HG03439 (cell line): ENCODE measurements around the gene MTA1.

Source experiments
- ATAC-seq: cut with Tn5 transposase; IDR thresholded peaks from one replicate; pipeline ENCODE4 v1.9.1; 2021; ENCODE audit warnings: mild to moderate bottlenecking, moderate library complexity; ENCODE audit not compliant: unreplicated experiment

MTA1 gene

GRCh38 chr14:105494606-105494929, 74.9 kb downstream of the MTA1 start:
- no peak for ATAC-seq

GRCh38 chr14:105495101-105495989, 75.7 kb downstream of the MTA1 start:
- ATAC-seq: no peak

GRCh38 chr14:105495990-105496830, 76.6 kb downstream of the MTA1 start:
- ATAC-seq: no peak

- no peak for ATAC-seq
Observed at GRCh38 chr14:105496831-105497591, 77.4 kb downstream of the MTA1 start.

GRCh38 chr14:105497671-105498429, 78.2 kb downstream of the MTA1 start:
- ATAC-seq: no peak

GRCh38 chr14:105498430-105499255, 79.0 kb downstream of the MTA1 start:
- no peak for ATAC-seq

GRCh38 chr14:105499256-105500035, 79.8 kb downstream of the MTA1 start:
- ATAC-seq: no peak

DNA sequence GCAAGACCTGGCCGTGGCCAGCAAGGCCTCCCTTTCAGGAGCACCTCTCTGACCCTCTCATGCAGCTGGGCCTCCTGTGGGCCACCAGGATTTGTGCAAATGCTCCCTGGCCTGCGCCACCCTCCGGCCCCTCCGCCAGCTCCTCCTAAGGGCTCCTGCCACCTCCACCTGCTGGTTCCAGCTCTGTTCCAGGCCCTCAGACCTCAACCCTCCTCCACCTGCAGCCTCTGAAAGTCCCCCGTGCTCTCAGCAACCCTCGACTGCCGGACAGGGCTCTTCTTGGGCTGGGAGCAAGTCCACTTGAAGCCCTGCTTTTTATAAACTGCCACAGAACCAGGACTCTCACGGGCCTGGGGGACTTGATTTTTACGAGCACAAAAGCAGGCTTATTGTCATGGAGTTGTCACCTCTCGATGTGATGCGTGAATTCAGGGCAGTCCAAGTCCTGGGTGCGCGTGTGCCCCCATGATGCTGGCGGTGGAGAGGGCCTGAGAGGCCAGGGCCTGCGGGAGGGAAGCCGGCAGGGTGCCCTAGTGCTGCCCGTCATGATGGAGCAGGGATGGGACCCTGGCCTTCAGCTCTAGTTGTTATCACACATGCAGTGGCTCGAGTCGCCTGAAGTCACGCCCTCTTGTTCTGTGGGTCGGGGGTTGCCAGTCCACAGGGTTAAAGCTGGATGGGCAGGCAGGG, 80.6 kb downstream of the MTA1 start:
- ATAC-seq: no peak

DNA sequence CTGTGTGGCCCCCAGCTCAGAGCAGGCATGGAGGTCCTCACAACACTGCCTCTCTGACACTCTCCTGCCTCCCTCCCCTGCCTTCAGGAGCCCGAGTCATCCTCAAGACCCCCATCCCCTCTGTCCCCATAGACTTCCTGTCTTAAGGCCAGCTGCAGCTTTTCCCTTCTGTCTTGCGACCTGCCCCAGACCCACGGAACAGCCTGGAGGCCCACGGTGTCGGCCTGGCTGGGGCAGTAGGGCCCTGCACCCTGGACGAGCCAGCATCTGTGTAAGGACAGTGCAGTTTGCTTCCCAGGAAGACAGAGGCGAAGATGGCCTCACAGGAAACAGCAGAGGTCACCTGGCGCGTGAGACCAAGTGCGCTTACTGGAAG, 81.1 kb downstream of the MTA1 start:
- ATAC-seq: no peak

DNA sequence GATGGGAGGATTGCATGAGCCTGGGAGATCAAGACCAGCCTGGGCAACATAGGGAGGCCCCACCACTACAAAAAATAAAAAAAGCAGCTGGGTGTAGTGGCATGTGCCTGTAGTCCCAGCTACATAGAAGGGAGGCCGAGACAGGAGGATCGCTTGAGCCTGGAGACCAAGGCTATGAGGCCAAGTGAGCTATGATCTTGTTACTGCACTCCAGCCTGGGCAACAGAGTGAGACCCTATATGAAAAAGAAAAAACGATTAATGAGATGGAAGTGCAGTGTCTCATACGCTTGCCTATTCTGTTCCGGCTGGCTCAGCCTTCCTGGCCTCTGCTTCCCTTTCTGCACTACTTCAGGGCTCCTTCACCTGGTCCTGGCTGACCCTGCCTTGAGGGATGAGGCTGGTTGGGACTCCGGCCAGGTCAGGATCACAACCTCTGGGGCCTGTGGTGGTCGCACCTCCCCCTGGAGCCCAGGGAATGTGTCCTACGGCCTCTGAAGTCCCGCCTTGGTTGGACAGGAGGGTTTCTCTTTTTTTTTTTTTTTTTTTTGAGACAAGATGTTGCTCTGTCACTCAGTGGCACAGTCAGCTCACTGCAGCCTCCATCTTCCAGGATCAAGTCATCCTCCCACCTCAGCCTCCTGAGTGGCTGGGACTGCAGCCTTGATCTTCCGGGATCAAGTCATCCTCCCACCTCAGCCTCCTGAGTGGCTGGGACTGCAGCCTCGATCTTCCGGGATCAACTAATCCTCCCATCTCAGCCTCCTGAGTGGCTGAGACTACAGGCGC, 82.1 kb downstream of the MTA1 start:
- no peak for ATAC-seq

- no peak for ATAC-seq
Observed at GRCh38 chr14:105502446-105503295, 83.0 kb downstream of the MTA1 start.

GRCh38 chr14:105503296-105503640, 83.6 kb downstream of the MTA1 start:
- no peak for ATAC-seq

DNA sequence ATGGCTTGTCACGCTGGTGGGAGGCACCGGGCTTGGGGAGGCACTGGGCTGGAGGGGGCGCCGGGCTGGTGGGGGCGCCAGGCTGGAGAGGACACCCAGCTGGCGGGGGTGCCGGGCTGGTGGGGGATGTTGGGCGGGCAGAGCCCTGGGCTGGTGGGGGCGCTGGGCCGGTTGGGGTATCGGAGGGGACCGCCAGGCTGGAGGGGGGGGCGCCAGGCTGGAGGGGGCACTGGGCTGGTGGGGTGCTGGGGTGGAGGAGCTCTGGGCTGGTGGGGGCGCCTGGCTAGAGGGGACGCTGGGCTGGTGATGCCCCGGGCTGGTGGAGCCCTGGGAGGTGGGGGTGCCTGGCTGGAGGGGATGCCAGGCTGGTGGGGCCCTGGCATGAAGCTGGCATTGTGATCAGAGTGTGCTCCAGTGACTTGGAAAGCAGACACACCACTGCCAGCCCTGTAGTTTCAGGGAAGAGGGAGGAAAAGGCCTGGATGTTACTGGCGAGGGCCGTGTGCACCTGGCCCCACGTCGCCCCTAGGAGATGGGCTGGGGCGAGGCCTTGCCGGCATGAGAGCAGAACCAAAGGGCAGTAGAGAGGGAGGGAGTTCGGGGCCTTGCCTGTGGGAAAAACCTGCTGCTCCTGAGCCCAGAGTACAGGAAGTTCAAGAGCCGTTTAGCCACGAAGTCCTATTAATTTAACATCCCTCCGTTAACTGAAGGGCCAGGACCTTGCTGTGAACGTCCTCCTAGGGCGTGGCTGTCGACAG, 84.5 kb downstream of the MTA1 start:
- no peak for ATAC-seq

DNA sequence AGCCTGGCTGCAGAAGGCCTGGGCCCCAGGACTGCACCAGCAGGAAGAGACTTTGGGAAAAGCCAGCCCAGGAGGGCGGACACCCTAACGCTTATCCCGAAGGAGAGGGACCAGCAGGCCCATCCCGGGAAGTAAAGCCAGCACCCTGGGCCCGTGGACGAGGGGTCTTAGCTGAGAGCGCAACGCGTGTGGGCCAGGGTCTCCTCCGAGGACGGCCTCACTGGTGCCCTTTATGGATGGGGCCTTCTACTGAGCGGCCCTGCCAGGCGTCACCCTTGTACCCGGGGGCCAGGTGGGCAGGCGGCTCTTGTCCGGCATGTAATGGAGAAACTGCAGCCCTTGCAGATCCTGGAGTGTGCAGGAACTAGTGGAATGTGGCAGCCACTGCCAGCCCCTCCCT, 85.5 kb downstream of the MTA1 start:
- no peak for ATAC-seq

GRCh38 chr14:105507247-105507646, 87.6 kb downstream of the MTA1 start:
- ATAC-seq: no peak

- no peak for ATAC-seq
Observed at GRCh38 chr14:105508069-105508468, 88.4 kb downstream of the MTA1 start.
